NCI-H82 (cell line): ENCODE measurements around the gene NLRP4.

Experiments used
- DNase-seq: peaks from one replicate; lab custom pipeline; 2025; lab: John Stamatoyannopoulos, UW

NLRP4 gene, protein sequence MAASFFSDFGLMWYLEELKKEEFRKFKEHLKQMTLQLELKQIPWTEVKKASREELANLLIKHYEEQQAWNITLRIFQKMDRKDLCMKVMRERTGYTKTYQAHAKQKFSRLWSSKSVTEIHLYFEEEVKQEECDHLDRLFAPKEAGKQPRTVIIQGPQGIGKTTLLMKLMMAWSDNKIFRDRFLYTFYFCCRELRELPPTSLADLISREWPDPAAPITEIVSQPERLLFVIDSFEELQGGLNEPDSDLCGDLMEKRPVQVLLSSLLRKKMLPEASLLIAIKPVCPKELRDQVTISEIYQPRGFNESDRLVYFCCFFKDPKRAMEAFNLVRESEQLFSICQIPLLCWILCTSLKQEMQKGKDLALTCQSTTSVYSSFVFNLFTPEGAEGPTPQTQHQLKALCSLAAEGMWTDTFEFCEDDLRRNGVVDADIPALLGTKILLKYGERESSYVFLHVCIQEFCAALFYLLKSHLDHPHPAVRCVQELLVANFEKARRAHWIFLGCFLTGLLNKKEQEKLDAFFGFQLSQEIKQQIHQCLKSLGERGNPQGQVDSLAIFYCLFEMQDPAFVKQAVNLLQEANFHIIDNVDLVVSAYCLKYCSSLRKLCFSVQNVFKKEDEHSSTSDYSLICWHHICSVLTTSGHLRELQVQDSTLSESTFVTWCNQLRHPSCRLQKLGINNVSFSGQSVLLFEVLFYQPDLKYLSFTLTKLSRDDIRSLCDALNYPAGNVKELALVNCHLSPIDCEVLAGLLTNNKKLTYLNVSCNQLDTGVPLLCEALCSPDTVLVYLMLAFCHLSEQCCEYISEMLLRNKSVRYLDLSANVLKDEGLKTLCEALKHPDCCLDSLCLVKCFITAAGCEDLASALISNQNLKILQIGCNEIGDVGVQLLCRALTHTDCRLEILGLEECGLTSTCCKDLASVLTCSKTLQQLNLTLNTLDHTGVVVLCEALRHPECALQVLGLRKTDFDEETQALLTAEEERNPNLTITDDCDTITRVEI

GRCh38 chr19:55836340-55836739 lies at the start of gene NLRP4:
Gene NLRP4 (plus strand): TSS chr19:55836540. CDS start chr19:55852081, 15,541 bp downstream.
- DNase-seq = peak; percentile 3

DNA sequence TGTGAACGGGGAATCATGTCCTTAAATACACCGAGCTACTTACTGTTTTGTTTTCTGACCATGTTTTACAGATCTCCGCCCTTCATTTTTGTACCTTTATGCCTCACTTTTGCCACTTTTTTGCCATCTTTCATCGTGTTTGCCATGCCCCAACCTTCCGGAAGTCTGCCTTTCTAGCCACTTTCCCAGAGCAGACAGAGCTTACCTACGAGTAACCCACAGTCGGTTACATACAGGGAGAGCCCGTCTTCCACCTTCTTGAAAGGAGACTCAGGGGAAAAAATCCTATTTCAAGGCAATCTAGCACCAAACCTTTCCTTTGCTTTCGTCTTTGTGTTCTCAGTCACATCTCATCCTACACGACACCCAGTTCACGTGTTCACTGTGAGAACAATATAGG lies 41.3 kb upstream of the NLRP4 start:
- no peak for DNase-seq

GRCh38 chr19:55801416-55801815 lies 34.9 kb upstream of the NLRP4 start:
- no peak for DNase-seq

DNA sequence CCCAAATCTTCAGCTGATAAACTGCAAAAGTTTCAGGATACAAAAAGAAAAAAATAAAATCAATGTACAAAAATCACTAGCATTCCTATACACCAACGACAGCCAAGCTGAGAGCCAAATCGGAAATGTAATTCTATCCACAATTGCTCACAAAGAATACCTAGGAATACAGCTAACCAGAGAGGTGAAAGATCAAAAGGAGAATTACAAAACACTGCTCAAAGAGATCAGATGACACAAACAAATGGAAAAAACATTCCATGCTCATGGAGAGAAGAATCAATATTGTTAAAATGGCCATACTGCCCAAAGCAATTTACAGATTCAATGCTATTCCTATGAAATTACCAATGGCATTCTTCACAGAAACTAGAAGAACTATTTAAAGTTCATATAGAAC lies 34.1 kb upstream of the NLRP4 start:
- no peak for DNase-seq

- DNase-seq = peak; percentile 94
Observed at GRCh38 chr19:55809381-55810058, 26.8 kb upstream of the NLRP4 start.

GRCh38 chr19:55811340-55811739 lies 25.0 kb upstream of the NLRP4 start:
- no peak for DNase-seq

- no peak for DNase-seq
Observed at GRCh38 chr19:55812449-55812848, 23.9 kb upstream of the NLRP4 start.

DNA sequence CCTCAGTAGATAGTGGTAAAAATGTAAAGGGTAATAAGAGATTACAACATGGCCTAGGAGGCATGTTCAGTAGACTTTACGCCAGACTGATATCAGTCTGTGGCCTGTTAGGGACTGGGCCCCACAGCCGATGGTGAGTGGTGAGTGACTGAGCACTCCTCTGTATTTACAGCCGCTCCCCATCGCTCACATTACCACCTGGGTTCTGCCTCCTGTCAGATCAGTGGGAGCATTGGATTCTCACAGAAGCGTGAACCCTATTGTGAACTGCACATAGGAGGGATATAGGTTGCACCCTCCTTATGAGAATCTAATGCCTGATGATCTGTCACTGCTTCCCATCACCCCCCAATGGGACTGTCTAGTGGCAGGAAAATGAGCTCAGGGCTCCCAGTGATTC lies 22.4 kb upstream of the NLRP4 start:
- DNase-seq = no peak

GRCh38 chr19:55820037-55820436 lies 16.3 kb upstream of the NLRP4 start:
- DNase-seq = no peak

GRCh38 chr19:55830656-55831055 lies 5.7 kb upstream of the NLRP4 start:
- DNase-seq = no peak

DNA sequence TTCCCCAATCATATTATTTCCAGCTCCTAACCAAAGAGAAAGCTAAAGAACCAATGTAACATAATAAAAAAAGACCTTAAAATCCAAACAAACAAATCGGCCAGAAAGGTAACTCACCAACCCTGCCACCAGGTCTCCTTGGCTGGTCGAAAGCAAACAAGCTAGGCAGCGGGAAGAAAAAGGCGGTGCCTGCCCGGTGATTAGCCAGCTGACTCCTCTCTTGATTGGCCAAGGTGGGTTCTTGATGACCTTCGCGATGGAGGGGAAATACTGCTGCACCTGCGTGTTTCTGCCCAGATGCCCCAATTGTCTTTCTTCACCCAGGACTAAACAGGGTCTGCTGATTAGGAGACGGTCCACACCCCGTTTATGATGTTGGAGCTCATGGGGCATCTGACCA lies 4.5 kb upstream of the NLRP4 start, which contains the start of gene NLRP11:
Gene NLRP11 (minus strand): TSS at position 154 of the 400 bp plus-strand sequence. CDS start 13,825 bp downstream, outside the sequence.
- DNase-seq = no peak

GRCh38 chr19:55832676-55833075 lies 3.7 kb upstream of the NLRP4 start:
- DNase-seq = no peak

DNA sequence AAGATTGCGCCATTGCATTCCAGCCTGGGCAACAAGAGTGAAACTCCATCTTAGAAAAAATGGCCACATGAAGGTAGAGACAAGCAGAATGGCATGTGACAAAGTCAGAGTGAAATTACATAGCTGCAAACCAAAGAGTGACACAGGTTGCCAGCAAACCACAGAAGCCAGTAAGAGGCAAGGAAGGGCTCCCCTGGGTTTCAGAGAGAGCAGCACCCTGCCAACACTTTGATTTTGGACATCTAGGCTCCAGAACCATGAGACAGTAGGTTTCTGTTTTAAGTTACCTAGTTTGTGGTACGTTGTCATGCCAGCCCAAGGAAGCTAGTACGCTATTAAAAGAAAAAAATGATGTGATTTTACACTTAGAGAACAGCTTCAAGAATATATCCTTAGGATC lies 1.9 kb downstream of the NLRP4 start:
- no peak for DNase-seq

GRCh38 chr19:55838906-55839305 lies 2.6 kb downstream of the NLRP4 start:
- no peak for DNase-seq

- DNase-seq = no peak
Observed at GRCh38 chr19:55855160-55855559, 18.8 kb downstream of the NLRP4 start.

DNA sequence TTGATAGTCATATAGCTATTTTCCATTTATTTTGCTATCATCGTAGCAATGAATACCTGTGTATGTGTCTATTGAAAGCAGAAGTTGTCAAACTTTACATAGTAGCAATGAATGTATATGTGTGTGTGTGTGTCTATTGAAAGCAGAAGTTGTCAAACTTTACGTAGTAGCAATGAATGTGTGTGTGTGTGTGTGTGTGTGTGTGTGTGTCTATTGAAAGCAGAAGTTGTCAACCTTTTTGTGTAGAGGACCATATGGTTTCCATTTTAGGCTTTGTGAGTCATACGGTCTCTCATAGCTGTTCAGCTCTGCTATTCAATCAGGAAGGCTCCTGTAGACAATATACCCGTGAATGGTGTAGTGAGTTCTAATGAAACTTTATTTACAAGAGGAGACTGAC lies 20.8 kb downstream of the NLRP4 start:
- no peak for DNase-seq

DNA sequence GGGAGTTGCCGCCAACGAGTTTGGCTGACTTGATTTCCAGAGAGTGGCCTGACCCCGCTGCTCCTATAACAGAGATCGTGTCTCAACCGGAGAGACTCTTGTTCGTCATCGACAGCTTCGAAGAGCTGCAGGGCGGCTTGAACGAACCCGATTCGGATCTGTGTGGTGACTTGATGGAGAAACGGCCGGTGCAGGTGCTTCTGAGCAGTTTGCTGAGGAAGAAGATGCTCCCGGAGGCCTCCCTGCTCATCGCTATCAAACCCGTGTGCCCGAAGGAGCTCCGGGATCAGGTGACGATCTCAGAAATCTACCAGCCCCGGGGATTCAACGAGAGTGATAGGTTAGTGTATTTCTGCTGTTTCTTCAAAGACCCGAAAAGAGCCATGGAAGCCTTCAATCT lies 21.6 kb downstream of the NLRP4 start:
- DNase-seq = no peak

- DNase-seq = no peak
Observed at GRCh38 chr19:55858401-55858800, 22.1 kb downstream of the NLRP4 start.

DNA sequence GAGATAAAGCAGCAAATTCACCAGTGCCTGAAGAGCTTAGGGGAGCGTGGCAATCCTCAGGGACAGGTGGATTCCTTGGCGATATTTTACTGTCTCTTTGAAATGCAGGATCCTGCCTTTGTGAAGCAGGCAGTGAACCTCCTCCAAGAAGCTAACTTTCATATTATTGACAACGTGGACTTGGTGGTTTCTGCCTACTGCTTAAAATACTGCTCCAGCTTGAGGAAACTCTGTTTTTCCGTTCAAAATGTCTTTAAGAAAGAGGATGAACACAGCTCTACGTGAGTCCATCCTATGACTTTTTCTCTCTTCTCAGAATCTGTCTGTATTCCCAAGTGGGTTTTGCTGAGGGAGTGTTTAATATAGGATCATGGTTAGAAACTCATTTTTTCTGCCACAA lies 22.6 kb downstream of the NLRP4 start:
- DNase-seq = no peak

- no peak for DNase-seq
Observed at GRCh38 chr19:55866521-55866920, 30.2 kb downstream of the NLRP4 start.

GRCh38 chr19:55867101-55867500 lies 30.8 kb downstream of the NLRP4 start:
- DNase-seq = no peak

- DNase-seq = no peak
Observed at GRCh38 chr19:55870736-55871135, 34.4 kb downstream of the NLRP4 start.
